SKM-1 treated with dmso at 0.1 percent for 144 hours (cell line): ENCODE results near the gene GDF10.

Experiments used
- DNase-seq: peaks from one replicate; lab custom pipeline; 2025; ENCODE audit not compliant: unreplicated experiment; lab: John Stamatoyannopoulos, UW

The GDF10 gene

DNA sequence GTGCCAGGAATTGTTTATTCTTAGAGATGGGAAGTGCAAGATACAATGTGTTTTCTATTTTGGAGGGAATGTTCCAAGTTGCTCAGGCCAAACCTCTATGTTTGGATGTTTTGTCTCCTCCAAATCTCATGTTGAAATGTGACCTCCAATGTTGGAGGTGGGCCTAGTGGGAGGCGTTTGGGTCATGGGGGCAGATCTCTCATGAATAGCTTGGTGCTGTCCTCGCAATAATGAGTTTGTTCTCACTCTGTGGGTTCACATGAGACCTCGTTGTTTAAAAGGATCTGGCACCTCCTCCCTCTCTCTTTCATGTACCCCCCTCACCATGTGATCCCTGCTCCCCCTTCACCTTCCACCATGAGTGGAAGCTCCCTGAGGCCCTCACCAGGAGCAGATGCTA, 8.3 kb upstream of the GDF10 start:
- no peak for DNase-seq

DNA sequence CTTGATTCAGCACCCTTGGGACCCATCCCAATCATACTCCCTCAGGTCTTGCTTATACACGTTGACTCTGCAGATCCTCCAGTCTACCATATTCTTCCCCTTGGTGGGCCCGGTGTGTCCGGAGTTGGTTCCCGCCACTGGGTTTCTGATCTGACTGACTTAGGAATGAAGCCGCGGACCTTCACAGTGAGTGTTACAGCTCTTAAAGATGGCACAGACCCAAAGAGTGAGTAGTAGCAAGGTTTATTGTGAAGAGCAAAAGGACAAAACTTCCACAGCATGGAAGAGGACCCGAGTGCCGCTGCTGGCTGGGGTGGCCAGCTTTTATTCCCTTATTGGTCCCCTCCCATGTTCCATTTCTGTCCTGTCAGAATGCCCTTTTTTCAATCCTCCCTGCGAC, 5.9 kb upstream of the GDF10 start:
- no peak for DNase-seq

DNA sequence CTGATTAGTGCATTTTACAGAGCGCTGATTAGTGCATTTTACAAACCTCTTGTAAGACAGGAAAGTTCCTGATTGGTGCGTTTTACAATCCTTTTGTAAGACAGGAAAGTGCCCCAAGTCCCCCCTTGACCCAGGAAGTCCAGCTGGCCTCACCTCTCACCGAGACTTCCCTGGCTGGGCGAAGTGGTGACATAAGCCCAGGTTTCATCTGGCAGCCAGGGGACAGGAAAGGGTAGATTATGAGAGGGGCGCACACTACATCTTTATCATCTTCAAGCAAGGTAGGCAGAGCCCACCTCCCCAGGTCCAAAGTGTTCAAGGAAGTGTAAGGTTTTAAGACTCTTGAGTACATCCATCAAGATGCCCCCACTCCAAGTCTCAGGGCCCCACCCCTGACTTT, 5.5 kb upstream of the GDF10 start:
- DNase-seq = no peak

DNA sequence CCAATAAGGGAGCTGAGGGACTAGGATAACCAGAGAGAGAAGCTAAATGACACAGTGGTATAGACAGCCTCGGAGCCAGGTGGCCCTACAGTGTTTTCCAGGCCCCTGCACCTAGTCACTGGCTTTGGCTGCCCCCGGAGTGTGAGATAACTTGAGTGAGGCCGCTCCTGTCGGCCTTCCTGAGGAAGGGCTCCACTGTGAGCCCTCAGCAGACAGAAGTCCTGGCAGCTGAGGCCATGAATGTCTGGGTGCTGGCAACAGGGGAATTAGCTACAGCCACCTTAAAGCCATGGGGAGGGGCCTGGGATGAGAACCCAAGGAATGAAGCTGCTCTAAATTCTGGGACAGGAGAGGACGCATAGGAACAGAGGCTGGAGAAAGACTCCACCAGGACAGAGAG, 4.6 kb upstream of the GDF10 start:
- no peak for DNase-seq

- DNase-seq = no peak
Measured at GRCh38 chr10:47296156-47296894, 3.7 kb upstream of the GDF10 start.

DNA sequence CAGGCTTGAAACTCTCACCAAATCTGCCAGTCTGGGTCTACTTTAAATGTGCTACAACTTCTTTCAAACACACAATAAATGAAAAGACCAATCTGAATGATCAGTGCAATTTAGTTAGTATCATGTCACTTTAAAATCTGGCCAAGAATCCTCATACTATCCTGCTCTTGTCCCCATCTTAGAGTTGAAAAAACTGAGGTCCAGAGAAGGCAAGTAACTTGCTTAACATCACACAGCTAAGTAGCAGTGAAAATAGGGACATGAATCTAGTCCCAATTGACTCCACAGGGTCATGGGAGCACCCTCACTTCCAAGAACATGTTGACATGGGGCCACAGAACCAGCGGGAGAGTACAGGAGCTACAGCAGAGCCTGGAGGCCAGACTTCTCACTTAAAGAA, 3.1 kb upstream of the GDF10 start:
- DNase-seq = no peak

DNA sequence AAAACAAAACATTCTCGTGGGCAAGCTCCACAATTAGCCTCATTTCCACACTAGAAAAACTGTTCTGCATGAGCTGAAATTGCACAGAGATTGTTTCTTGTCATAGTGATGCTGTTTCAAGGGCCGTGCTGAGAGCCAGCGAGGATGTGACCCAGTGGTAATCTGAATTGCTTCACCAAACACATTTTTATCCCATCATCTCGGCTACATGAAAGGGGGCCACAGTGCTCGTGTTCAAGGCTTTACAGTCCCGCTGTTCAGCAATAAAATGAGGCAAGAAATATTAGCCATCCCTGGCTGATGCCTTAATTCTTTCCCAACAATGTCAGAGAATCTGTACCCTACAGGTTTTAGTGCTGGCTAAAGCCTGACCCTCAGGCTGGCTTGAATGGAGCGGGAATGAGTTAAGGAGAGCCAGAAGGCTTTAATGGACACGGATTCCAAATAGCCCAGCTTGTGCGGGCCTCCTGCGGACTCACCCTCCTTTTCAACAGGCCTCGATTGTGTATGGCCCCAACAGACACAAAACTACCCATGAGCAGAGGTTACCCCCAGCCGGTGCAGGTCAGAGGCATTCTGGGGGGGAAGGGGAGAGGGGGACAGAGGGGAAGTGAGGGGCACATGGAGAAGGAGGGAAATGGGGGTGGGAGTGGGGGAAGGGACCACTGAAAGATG, 2.0 kb upstream of the GDF10 start:
- DNase-seq = no peak

DNA sequence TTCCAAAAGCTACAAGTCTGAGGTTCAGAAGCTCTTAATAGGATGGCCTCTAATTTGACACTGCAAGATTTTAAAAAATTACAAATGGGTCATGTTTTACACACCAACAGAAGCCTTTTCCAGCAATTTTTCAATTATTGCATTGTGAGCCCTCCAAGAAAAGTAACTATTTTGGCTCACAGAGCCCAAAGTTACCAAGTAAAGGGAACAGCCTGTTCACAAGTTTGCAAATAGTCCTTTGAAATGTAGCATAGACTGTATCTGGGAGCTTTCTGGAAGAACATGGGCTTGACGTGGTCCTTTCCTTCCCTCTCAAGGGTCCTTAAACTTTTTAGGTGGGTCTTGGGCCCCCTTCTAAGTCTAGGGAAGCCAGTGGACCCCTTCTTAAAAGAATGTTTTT, 1.3 kb upstream of the GDF10 start:
- DNase-seq = no peak

DNA sequence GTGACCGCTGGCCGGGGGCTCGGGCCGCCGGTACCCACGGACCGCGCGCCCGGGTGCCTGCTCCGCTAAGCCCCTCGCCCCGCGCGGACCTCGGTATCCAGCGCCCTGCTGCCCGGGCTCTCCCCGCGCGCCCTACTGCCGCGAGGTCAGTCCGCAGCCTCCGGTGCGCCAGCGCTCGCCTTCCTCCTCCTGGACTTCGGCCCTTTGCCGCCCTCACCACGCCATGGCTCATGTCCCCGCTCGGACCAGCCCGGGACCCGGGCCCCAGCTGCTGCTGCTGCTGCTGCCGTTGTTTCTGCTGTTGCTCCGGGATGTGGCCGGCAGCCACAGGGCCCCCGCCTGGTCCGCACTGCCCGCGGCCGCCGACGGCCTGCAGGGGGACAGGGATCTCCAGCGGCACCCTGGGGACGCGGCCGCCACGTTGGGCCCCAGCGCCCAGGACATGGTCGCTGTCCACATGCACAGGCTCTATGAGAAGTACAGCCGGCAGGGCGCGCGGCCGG, 483 bp downstream of the GDF10 start:
- DNase-seq = no peak

DNA sequence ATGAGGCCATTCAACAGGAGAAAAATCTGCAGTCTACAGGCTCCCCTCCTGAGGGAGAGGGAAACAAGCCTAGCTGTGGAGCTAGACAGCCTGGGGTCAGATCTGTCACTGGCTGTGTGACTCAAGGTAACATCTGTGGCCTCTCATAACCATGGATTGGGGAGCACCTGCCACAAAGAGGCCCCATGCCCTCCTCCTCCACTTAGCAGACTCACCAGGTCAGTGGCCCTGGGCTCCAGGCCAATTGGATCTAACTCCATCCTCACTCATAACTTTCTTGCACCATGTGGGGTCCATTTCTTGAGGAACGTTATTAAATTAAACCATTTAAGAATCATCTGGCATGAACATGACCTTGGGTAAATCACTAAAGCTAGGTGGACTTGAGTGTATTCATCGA, 1.8 kb downstream of the GDF10 start:
- DNase-seq = no peak

DNA sequence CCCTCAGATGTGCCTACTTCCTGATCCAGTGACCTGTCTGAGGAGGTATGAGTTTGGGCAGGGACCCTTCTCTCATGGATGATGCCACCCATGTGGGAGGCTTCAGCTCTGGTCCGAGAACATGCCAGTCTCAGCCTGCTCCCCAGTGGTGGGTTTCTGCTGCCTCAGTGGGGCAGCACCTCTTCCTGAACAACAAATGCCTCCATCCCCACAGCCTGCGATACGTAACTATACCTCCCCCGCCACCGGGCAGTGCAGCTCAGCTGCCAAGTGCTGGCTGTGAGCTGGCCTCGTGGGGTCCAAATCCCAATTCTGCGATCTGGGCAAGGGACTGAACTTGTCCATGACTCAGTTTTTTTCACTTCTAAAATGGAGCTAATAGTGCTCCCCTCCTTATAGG, 3.1 kb downstream of the GDF10 start:
- DNase-seq = no peak

GRCh38 chr10:47303866-47304265, 3.9 kb downstream of the GDF10 start:
- DNase-seq = no peak

GRCh38 chr10:47305566-47305965, 5.6 kb downstream of the GDF10 start:
- DNase-seq = no peak

- no peak for DNase-seq
Measured at GRCh38 chr10:47306387-47307210, 6.6 kb downstream of the GDF10 start.

DNA sequence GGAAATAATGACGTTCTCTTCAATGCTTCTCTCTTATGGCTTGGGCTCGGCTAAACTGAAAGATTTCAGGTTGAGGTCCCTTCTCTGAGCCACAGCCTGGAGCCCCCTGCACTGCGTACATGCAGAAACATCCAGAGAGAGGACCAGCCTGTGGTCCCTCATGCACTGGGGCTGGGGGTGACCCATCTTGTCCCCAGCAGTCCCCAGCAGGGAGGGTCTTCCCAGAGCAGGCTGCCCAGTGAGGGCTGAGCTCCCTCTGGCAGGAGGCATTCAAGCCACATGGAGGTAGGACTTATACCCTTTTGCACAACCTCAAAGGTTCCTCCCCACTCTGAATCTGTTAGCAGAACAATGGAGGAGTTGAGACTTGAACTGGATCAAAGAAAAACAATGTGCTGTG, 7.4 kb downstream of the GDF10 start:
- DNase-seq = no peak

- no peak for DNase-seq
Measured at GRCh38 chr10:47308775-47309174, 8.8 kb downstream of the GDF10 start.

DNA sequence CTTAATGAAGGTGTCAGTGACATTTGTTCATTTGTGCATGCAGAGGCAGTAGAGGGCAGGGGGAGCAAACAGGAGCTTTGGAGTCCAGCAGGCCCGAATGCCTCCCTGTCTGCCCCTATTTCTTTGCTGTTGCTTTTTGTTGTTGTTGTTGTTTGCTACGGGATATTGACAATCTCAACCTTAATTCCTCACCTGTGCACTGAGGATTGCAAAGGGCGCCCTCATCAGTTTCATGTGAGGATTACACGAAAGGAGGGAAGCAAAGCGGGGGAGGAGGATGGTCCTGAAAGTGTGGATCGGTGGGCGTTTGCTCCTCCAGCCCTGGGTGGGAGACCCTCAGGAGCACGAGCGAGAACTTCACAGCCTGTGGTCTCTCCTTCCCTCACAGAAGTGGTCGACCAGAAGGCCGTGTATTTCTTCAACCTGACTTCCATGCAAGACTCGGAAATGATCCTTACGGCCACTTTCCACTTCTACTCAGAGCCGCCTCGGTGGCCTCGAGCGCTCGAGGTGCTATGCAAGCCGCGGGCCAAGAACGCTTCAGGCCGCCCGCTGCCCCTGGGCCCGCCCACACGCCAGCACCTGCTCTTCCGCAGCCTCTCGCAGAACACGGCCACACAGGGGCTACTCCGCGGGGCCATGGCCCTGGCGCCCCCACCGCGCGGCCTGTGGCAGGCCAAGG, 9.6 kb downstream of the GDF10 start:
- DNase-seq = no peak

DNA sequence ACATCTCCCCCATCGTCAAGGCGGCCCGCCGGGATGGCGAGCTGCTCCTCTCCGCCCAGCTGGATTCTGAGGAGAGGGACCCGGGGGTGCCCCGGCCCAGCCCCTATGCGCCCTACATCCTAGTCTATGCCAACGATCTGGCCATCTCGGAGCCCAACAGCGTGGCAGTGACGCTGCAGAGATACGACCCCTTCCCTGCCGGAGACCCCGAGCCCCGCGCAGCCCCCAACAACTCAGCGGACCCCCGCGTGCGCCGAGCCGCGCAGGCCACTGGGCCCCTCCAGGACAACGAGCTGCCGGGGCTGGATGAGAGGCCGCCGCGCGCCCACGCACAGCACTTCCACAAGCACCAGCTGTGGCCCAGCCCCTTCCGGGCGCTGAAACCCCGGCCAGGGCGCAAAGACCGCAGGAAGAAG, 10.1 kb downstream of the GDF10 start:
- no peak for DNase-seq

- no peak for DNase-seq
Measured at GRCh38 chr10:47311193-47311931, 11.4 kb downstream of the GDF10 start.

DNA sequence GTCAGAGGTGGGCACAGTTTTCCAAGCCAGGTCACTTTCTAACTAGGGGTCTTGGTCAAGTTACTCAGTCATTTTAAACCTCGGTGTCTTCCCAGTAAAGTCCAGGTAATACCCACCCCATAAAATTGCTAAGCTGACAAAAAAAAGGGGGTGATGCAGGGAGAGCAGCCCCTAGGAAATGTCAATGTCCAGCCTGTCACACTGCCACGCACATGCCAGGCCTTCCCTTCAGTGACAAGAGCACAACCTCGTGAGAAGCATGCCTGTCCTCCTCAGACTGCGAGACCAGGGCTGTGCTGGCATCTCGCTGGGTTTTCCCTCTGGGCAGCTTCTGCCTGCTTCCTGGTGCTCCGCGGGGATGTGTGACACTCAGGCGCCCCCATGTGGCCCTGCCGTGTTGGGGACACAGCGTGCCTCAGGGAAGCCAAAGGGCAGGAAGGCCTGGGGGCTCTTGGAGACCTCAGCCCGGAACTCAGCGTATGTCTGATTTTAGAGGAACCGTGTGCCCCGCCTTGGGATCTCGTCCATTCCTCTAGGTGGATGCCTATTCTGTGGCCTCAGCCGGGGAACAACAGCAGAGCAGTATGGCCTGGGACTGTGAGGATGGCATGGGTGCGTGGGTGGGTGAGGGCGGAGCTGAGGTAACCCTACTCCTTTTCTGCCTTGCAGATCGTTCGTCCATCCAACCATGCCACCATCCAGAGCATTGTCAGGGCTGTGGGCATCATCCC, 12.1 kb downstream of the GDF10 start:
- peak; percentile 75 for DNase-seq
